BE2C (cell line): ENCODE data around the gene NT5M.

Experiments used
- DNase-seq: peaks from one replicate; pipeline ENCODE4 v3.0.0-alpha.2; 2020
- H3K27me3 ChIP-seq: fragments of 250-450 bp; sonication (Bioruptor Pico); 2 replicates; pipeline ENCODE4 v1.5.1; 2020; ENCODE audit warnings: mild to moderate bottlenecking
- H3K36me3 ChIP-seq: fragments of 250-450 bp; sonication (Bioruptor Pico); 2 replicates; pipeline ENCODE4 v1.5.1; 2020; ENCODE audit warnings: mild to moderate bottlenecking
- H3K4me1 ChIP-seq: fragments of 250-450 bp; sonication (Bioruptor Pico); 2 replicates; pipeline ENCODE4 v1.5.1; 2020
- H3K4me3 ChIP-seq: 2 replicates; pipeline ENCODE4 v1.5.1; 2011; ENCODE audit warnings: low read depth, low read length
- H3K9me3 ChIP-seq: fragments of 250-450 bp; sonication (Bioruptor Pico); 2 replicates; pipeline ENCODE4 v1.5.1; 2020
- TF ChIP-seq, protein P1 (sequence below): IDR thresholded peaks from 2 replicates; pipeline ENCODE4 v1.5.1; 2012; ENCODE audit warnings: mild to moderate bottlenecking, low read depth, low read length

The NT5M gene

DNA sequence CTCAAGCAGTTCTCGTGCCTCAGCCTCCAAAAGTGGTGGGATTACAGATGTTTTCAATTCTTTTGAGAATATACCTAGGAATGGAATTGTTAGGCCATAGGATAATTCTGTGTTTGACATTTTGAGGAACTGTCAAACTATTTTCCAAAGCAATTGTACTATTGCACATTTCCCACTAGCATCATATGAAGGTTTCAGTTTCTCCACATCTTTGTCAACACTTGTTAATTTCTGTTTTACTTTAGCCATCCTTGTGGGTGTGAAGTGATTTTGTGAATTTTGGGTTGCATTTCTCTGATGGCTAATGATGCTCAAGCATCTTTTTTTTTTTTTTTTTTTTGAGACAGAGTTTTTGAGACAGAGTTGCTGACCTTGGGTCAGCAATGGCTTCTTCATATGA is 6.2 kb downstream of the NT5M start:
- no peak overlapping the region for H3K4me3 ChIP-seq
- H3K27me3 ChIP-seq: no peaks in the 10 kb centered on the region
- no peaks in the 10 kb centered on the region for H3K36me3 ChIP-seq
- no peak for DNase-seq
- no peaks in the 10 kb centered on the region for H3K4me1 ChIP-seq
- TF ChIP-seq, protein P1, sequence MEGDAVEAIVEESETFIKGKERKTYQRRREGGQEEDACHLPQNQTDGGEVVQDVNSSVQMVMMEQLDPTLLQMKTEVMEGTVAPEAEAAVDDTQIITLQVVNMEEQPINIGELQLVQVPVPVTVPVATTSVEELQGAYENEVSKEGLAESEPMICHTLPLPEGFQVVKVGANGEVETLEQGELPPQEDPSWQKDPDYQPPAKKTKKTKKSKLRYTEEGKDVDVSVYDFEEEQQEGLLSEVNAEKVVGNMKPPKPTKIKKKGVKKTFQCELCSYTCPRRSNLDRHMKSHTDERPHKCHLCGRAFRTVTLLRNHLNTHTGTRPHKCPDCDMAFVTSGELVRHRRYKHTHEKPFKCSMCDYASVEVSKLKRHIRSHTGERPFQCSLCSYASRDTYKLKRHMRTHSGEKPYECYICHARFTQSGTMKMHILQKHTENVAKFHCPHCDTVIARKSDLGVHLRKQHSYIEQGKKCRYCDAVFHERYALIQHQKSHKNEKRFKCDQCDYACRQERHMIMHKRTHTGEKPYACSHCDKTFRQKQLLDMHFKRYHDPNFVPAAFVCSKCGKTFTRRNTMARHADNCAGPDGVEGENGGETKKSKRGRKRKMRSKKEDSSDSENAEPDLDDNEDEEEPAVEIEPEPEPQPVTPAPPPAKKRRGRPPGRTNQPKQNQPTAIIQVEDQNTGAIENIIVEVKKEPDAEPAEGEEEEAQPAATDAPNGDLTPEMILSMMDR: no peak
- H3K9me3 ChIP-seq: no peaks in the 10 kb centered on the region

DNA sequence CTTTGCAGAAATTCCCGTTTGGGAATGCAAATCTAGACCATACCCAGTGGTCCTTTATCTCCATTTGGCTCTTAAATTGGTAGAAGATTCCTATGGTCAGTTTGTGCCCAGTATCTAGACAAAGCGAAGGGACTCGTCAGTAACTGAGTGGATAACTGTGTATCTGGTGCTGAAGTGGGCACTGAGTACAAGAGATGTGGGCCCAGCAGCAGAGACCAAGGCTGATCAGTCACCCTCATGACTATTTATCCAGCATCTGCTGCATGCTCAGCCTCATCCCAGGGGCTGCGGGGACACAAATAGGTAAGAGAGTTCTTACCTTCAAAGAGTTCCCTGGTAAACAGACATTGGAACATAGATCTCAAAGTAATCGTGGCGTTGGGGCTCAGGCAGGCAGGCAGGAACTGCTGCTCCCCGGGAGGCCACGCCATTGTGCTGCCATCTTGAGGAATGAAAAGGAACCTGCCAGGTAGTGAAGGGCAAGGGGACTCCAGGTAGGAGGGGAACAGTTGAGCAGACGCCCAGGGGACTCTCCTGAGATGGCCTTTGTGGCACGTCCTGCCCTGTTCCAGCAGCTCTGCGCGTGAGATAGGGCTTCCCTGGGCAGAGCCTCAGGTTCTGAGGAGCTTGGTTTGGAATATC is 10.3 kb downstream of the NT5M start:
- Histone ChIP-seq H3K4me1 (no peaks in the 10 kb centered on the region), H3K4me3 (no peak overlapping the region), H3K27me3 (no peaks in the 10 kb centered on the region), H3K9me3 (no peaks in the 10 kb centered on the region), H3K36me3 (no peaks in the 10 kb centered on the region)
- TF ChIP-seq, protein P1: peak; percentile 53
- peak; percentile 33 for DNase-seq

DNA sequence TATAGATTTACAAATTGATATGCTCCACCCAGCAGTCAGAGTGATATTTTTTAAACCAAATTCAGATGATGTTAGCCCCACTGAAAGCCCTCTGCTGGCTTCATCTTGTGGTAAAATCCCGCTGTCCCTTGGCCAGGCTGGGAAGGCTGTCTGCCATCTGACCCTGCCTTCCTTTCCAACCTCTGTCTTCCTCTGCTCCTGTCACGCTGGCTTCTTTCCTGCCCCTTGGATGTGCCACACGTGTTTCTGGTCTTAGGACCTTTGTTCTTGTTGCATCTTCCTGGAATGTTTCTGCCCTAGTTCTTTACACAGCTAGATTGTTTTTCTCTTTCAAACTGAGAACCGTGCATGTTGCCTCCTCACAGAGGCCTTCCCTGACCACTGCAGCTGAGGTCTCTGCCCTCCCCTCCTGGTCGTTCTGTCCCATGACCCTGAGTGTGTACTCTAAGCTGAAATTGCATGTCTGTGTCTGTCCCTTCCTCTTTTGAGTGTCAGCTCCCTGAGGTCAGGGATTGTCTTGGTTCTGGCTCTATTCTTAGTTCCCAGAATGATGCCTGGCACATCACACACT is 11.4 kb downstream of the NT5M start:
- no peaks in the 10 kb centered on the region for H3K36me3 ChIP-seq

DNA sequence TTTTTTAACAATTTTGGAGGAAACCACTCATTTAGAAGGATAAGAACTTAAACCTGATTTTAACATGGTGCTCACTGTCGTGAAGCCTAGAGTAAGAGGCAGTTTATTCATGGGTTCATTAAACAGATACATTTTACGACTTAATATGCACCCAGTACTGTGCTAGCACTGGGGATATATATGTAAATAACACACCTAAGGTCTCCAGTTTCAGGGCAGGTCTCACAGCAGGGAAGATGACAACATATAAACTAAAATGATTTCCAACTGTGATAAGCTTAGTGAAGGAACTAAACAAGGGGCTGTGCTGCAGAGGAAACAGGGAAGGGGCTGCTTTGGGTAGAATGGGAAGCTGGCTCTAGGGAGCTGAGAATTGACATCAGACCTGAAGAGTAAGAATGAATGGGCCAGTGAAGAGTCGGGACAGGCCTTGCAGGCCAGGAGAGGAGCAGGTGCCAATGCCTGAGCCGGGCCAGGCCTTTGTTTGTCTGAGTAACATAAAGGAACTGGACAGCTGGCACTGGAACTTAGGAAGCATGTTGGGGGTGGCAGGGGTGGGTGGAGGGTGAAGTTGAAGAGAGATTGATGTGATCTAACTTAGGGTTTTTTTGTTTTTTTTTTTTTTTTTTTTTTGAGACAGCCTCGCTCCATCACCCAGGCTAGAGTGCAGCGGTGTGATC is 12.1 kb downstream of the NT5M start:
- no peak for DNase-seq
- Histone ChIP-seq H3K4me1 (no peaks in the 10 kb centered on the region), H3K4me3 (no peak overlapping the region), H3K27me3 (no peaks in the 10 kb centered on the region), H3K36me3 (no peaks in the 10 kb centered on the region), H3K9me3 (no peaks in the 10 kb centered on the region)
- TF ChIP-seq, protein P1: no peak

More for the DNA sequence above, 11.4 kb downstream of the NT5M start:
- Histone ChIP-seq H3K4me1 (no peaks in the 10 kb centered on the region), H3K4me3 (no peak overlapping the region), H3K9me3 (no peaks in the 10 kb centered on the region), H3K27me3 (no peaks in the 10 kb centered on the region)
- no peak for DNase-seq
- TF ChIP-seq, protein P1: no peak

DNA sequence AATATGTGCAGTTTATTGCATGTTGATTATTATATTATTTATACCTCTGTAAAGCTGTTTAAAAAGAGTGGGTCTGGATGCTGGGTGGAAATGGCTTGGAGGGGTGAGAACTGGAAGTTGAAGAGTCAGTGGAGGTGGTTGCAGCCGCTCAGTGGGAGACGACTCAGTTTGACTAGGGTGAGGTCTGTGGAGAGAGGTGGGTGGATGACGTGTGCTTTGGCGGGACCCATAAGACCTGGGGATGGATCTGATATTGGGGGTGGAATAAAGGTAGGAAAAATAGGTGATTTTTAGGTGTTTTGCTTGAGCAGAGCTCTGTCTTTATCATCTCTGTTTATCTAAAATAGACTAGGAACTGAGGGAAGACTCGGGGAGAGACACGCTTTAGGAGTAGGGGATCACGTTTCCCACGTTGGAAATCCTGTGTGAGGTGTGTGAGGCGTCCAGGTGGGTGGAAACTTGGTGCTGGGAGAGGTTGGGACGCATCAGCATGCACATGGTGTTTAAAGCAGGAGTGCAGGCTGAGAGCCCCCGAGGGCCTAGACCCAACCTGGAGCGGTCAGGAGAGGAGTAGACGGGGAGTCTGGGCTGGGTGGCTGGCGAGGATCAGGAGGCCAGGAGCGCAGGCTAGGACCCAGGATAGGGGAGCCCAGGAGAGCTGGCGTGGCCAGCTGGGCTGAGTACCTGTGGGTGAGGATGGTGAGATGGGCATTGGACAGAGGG is 17.2 kb downstream of the NT5M start:
- TF ChIP-seq, protein P1: no peak
- Histone ChIP-seq H3K27me3 (no peaks in the 10 kb centered on the region), H3K9me3 (no peaks in the 10 kb centered on the region), H3K4me3 (no peak overlapping the region), H3K4me1 (no peaks in the 10 kb centered on the region), H3K36me3 (no peaks in the 10 kb centered on the region)
- DNase-seq: no peak
